Left ventricle myocardium inferior (tissue), 1 donor: ENCODE data around the gene APLF. TPM values are rescaled to one million over a fixed set of nuclear protein-coding genes. Genes with fewer than 3 reads are reported as not detected.

Experiments used
- DNase-seq: peaks from one replicate; pipeline ENCODE4 v3.0.0-alpha.2; 2020
- H3K27ac ChIP-seq: fragments of 200-600 bp; replicated peaks from 2 replicates; pipeline ENCODE4 v1.8.0; 2021
- H3K27me3 ChIP-seq: fragments of 200-600 bp; 2 replicates; pipeline ENCODE4 v1.8.0; 2021; ENCODE audit warnings: low read depth
- H3K36me3 ChIP-seq: fragments of 200-600 bp; 2 replicates; pipeline ENCODE4 v1.8.0; 2021
- H3K4me1 ChIP-seq: fragments of 200-600 bp; 2 replicates; pipeline ENCODE4 v1.8.0; 2021
- H3K4me3 ChIP-seq: fragments of 200-600 bp; 2 replicates; pipeline ENCODE4 v1.8.0; 2021; ENCODE audit warnings: mild to moderate bottlenecking, moderate library complexity
- H3K9me3 ChIP-seq: fragments of 200-600 bp; replicated peaks from 2 replicates; pipeline ENCODE4 v1.8.0; 2021
- CTCF ChIP-seq: fragments of 200-600 bp; IDR thresholded peaks from 2 replicates; pipeline ENCODE4 v1.8.0; 2021; ENCODE audit warnings: antibody characterized with exemption, mild to moderate bottlenecking, borderline replicate concordance
- intact Hi-C: fragments of 100-400 bp; cut with micrococcal nuclease; formaldehyde crosslinking; loops from one replicate; pipeline ENCODE4 v1.11.0; 2022
- total RNA-seq: library from RNA; stranded (reverse); fragmentation: NEBNext Ultra II Directional; extraction: Animal tissue kit (Norgen Biotek cat#: 25700); gene quantifications from one replicate; pipeline ENCODE4 v1.2.1, GENCODE V29; 2021
- donor health status: DM: no; HTN: yes; CAD: no; lungs with severe emphysema.

The APLF gene
- total RNA-seq, 1 donor from 2014 or later, result 4.8 TPM

DNA sequence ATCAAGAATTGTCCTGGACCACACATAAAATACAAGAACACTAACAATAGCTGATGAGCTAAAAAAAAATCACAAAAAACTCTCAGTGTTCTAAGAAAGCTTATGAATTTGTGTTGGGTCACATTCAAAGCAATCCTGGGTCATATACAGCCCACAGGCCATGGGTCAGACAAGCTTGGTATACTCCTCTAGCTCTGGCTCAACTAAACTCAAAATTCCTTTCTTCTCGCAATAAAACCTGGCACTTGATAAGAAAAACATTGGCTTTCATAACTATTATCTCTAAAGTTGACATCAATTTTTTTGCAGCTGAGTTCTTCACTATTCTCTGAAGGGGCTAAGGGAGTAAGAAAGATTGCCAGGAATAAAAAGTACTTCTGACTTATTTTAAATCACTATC is 38.6 kb upstream of the APLF start:
- Histone ChIP-seq H3K27ac (no peak overlapping the region), H3K9me3 (no peaks in the 10 kb centered on the region), H3K4me1 (peaks cover 10% of the 10 kb centered on the region), H3K36me3 (no peaks in the 10 kb centered on the region), H3K4me3 (no peak overlapping the region), H3K27me3 (no peaks in the 10 kb centered on the region)
- DNase-seq, result no peak
- no peak for TF ChIP-seq CTCF
- intact Hi-C loops, result no loop called here

DNA sequence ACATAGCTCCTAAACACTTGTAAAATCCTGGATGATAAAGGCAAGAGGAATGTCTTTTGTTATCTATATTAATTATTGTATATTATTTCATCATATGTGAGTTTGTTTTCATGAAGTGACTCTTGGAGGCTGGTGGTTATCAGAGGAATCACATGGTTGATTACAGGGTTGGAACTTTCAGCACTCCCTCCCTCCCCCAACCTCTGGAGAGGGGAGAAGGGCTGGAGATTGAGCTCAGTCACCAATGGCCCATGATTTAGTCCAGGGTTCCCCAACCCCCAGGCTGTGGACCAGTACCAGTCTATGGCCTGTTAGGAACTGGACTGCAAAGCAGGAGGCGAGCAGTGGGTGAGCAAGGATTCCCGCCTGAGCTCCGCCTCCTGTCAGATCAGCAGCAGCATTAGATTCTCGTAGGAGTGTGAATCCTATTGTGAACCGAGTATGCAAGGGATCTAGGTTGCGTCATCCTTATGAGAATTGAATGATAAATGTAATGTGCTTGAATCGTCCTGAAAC is 38.0 kb upstream of the APLF start:
- no peak for TF ChIP-seq CTCF
- Histone ChIP-seq H3K27ac (no peak overlapping the region), H3K36me3 (no peaks in the 10 kb centered on the region), H3K4me1 (peaks cover 10% of the 10 kb centered on the region), H3K4me3 (no peak overlapping the region), H3K9me3 (no peaks in the 10 kb centered on the region), H3K27me3 (no peaks in the 10 kb centered on the region)
- DNase-seq, result no peak
- intact Hi-C loops, result no loop called here

DNA sequence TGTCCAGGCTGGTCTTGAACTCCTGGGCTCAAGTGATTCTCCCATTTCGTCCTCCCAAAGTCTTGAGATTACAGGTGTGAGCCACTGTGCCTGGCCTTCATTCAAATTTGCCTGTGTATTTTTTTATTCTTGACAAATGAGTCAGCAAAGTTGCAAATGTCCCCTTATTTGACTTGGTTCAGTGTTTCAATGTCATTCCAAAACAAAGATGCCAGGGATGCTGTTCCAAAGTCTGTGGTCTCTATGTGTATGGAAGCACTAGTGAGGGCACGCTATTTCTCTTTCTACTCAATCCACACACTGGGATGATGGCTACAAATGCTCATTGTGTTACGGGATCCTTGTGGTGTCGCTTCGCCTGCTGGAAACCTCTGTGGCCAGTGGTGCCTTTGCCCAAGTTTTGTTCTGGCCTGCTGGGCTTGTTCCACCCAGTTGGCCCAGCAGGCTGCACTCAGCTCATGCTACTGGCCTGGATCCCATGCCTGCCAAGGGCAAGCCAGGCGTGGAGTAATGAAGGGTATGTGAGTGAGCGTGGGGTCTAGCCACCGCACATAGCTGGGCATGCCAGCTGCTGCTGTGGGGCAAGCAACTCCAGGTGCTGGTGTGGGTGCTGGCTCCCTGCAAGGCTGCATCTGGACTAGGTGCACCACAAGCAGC is 35.9 kb upstream of the APLF start:
- intact Hi-C loops, result no loop called here
- TF ChIP-seq CTCF, result no peak
- Histone ChIP-seq H3K27me3 (no peaks in the 10 kb centered on the region), H3K27ac (no peak overlapping the region), H3K36me3 (no peaks in the 10 kb centered on the region), H3K4me3 (no peak overlapping the region), H3K9me3 (no peaks in the 10 kb centered on the region), H3K4me1 (peaks cover 30% of the 10 kb centered on the region)
- DNase-seq, result no peak

DNA sequence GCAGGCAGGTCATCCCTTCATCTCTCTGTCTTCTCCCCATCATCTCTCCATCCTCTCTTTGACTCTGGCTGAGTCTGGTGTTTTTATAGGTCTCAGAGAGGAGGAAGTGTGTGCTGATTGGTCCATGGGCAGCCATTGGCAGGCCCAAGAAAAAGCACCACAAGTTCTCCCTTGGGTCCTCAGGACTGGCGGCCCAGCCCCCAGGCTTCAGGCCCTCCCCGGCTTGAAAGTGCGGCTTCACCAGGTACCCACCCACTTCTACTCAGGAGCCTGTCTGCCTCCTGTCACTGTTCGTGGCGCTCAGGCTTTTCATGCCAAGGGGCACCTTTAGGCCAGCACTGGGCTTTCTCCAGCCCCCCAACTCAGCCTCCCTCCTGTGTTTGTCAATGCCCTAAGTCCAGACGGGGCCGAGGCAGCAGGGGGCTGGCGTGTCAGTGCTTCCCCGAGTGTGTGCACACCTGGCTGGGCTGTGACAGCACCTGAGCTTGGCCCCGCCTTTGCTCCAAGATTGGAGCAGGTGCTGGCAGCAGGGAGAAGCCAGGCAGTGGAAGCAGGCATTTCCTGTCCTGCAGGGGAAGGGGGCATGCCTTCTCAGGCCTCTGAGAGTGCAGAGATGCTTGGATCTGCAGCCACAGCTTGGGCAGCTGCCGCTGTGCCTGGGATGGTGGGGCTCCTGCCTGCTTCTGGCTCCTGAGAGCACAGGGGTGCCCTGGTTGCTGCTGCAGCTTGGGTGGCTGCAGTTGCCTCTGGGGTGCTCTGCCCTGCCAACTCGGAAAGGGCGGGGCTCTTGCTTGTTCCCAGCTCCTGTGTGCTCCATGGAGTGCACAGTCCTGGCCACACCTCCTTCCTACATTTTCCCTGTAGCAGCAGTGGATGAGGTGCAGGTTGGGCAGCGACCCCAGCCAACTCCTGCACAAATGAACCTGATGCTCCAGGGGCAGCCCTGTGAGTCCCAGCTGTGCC is 34.4 kb upstream of the APLF start:
- no peaks in the 10 kb centered on the region for H3K27me3 ChIP-seq
- no peaks in the 10 kb centered on the region for H3K36me3 ChIP-seq
- DNase-seq, result no peak
- peaks cover 34% of the 10 kb centered on the region for H3K4me1 ChIP-seq
- H3K4me3 ChIP-seq, result no peak overlapping the region
- no peak for TF ChIP-seq CTCF
- intact Hi-C loops, result no loop called here
- H3K9me3 ChIP-seq, result no peaks in the 10 kb centered on the region
- no peak overlapping the region for H3K27ac ChIP-seq

DNA sequence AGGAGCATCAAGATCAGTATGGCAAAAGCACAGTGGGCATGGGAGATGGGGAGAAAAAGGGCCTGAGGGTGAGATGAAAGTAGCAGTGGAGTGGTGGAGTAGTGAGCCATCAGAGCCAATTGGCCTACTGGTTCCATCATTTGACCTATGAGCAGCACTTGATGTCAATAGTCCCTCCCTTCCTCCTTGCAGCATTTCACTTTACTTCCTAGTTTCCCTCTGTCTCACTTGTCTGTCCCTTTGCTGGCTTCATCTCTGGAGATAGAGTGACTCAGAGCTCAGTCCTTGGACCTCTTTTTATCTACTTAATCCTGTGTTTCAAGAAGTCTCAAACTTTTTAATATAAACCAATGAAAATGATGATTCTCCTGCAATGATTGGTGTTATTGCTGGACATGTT is 32.4 kb upstream of the APLF start:
- no peaks in the 10 kb centered on the region for H3K27me3 ChIP-seq
- DNase-seq, result no peak
- H3K36me3 ChIP-seq, result no peaks in the 10 kb centered on the region
- H3K9me3 ChIP-seq, result no peaks in the 10 kb centered on the region
- intact Hi-C loops, result no loop called here
- H3K27ac ChIP-seq, result peak overlapping the region; percentile 54
- H3K4me3 ChIP-seq, result no peak overlapping the region
- peaks cover 26% of the 10 kb centered on the region for H3K4me1 ChIP-seq
- no peak for TF ChIP-seq CTCF
